Esophagus mucosa (tissue), 1 donor: Measurements from ENCODE around the gene FXYD3. TPM values are rescaled to one million over a fixed set of nuclear protein-coding genes. Genes with fewer than 3 reads are reported as not detected.

ENCODE experiments used
- ATAC-seq: fragments of 200-7000 bp; cut with Tn5 transposase; one replicate; pipeline ENCODE4 v1.9.1; 2020
- total RNA-seq: library from RNA; stranded (reverse); gene quantifications from one replicate; pipeline ENCODE4 v1.2.4, GENCODE V29; 2023
- donor health status: DM: yes; HTN: yes; CAD: no.

FXYD3 gene
- total RNA-seq = 736 TPM

GRCh38 chr19:35115177-35115951 lies at the start of gene FXYD3:
Gene FXYD3, plus strand, starts transcription at chr19:35115823. Its CDS starts 3,554 bp downstream, at chr19:35119377.
- peak; percentile 60 for ATAC-seq

- ATAC-seq = no peak
Measured at GRCh38 chr19:35066121-35066520, 49.5 kb upstream of the FXYD3 start.

GRCh38 chr19:35066691-35067563 lies 48.7 kb upstream of the FXYD3 start:
- peak; percentile 81 for ATAC-seq

- no peak for ATAC-seq
Measured at GRCh38 chr19:35068941-35069634, 46.5 kb upstream of the FXYD3 start.

GRCh38 chr19:35069696-35070095 lies 45.9 kb upstream of the FXYD3 start:
- ATAC-seq = no peak

- ATAC-seq = no peak
Measured at GRCh38 chr19:35070471-35070870, 45.2 kb upstream of the FXYD3 start.

GRCh38 chr19:35073516-35073915 lies 42.1 kb upstream of the FXYD3 start:
- ATAC-seq = no peak

- ATAC-seq = no peak
Measured at GRCh38 chr19:35073941-35074340, 41.7 kb upstream of the FXYD3 start.

- ATAC-seq = no peak
Measured at GRCh38 chr19:35074426-35075201, 41.0 kb upstream of the FXYD3 start.

GRCh38 chr19:35075202-35076025 lies 40.2 kb upstream of the FXYD3 start:
- ATAC-seq = no peak

- no peak for ATAC-seq
Measured at GRCh38 chr19:35076026-35076370, 39.6 kb upstream of the FXYD3 start.

GRCh38 chr19:35076657-35077056 lies 39.0 kb upstream of the FXYD3 start:
- peak; percentile 5 for ATAC-seq

GRCh38 chr19:35077411-35078223 lies 38.0 kb upstream of the FXYD3 start:
- no peak for ATAC-seq

GRCh38 chr19:35079826-35080225 lies 35.8 kb upstream of the FXYD3 start:
- ATAC-seq = no peak

- ATAC-seq = no peak
Measured at GRCh38 chr19:35080613-35081170, 34.9 kb upstream of the FXYD3 start.

- no peak for ATAC-seq
Measured at GRCh38 chr19:35081201-35081600, 34.4 kb upstream of the FXYD3 start.

- ATAC-seq = no peak
Measured at GRCh38 chr19:35083691-35084508, 31.7 kb upstream of the FXYD3 start.

- ATAC-seq = no peak
Measured at GRCh38 chr19:35084509-35084762, 31.2 kb upstream of the FXYD3 start.

GRCh38 chr19:35085947-35086346 lies 29.7 kb upstream of the FXYD3 start:
- no peak for ATAC-seq

GRCh38 chr19:35086455-35086854 lies 29.2 kb upstream of the FXYD3 start:
- no peak for ATAC-seq
